DMS 273 (cell line): ENCODE data around the gene PRDM16.
"Not testable (repeated sequence)": the region's sequence is repeated elsewhere in the genome, so short reads cannot be mapped to it uniquely, and the experiment has no call there.

Source experiments
- DNase-seq: peaks from one replicate; lab custom pipeline; 2025; ENCODE audit not compliant: unreplicated experiment; lab: John Stamatoyannopoulos, UW

Gene PRDM16

DNA sequence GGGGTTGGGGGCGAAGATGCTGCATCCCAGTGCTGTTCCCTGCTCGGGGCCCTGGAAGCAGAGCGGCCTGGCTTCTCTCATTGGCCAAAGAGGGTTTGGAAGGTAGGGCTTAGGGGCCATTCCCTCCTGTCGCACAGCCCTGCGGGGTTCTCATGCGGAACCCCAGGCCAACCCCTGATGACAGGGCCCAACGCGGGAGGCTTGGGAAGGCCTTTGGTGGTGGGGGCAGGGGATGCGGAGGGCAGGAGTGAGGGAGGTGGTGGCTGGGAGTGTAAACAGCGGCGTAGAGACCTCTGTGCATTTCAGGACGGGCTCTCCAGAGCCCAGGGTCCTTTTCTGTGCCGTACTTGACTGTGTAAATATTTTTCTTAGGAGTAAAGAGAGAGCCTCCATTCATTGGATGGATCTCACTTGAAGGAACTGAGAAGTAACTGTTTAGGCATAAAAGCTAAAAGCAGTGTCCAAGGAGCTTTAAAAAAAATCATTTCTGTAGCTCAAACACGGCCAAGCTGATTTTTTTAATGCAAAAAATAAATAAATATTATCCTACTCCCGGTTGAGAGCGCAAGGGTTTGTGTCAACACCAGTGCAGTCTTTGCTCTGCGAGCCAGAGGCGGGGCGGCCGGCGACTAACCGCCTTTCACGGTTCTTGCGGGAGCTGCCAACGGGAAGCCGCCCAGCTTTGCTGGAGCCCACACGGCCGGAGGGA, 169.1 kb downstream of the PRDM16 start:
- no peak for DNase-seq

DNA sequence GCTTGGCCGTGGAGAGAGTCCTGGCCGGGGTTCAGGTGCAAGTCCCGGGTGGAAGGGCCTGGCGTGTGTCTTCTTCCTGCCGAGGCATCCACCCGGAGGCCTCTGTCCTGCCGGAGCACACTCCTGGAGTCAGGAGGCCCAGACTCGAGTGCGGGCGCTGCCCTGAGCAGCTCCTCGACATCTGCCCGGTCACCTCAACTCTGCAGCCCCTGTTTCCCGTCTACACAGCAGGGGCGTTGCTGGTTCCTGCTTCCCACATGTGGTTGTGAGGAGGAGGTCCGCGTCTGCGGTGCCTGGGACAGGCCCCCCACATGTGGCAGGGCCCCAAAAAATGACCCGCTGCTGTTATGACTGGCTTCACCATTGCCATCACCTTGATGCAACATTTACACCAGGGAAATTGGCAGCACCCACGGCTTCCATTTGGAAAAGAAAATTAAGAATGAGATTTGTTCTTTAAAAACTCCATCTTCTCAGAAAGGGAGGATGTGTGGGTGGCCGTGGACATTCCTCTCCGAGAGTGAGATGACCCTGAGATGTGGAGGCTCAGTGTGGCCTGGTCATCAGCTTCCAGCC, 169.8 kb downstream of the PRDM16 start:
- DNase-seq: no peak

- DNase-seq: not testable (repeated sequence)
These were observed 171.0 kb downstream of the PRDM16 start for GRCh38 chr1:3239991-3240390.

DNA sequence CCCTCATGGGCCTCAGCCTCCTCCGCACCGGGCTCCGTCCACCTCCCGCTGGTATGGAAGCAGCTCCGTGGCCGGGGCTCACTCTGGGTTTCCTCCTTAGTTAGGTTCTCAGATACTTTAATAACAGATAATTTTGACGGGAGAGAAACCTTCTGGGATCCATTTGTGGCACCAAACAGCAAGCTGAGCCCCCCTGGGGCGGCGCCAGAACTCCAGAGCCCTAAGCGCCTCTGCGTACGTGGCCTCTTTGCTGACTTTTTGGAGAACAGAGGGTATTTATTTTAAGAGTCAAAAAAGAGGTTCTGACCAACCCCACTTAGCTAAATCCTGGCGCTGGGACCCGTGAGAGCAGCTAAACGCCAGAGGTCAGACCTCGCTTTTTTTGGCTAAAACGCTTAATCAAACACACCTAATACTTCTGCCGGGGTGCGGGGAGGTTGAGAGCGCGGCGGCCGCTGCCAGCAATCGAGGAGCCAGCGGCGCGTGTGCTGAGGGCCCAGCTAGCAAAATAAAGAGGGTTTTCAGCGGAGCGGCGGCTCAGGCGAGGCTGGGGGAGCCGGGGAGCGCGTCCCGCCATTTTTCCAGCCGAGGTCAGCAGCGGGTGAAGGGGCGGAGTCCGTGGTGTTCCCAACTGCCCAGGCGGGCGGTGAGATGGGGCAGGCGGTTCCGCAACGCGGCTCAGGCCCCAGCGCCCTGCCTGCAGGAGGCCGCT, 171.7 kb downstream of the PRDM16 start:
- DNase-seq: no peak

DNA sequence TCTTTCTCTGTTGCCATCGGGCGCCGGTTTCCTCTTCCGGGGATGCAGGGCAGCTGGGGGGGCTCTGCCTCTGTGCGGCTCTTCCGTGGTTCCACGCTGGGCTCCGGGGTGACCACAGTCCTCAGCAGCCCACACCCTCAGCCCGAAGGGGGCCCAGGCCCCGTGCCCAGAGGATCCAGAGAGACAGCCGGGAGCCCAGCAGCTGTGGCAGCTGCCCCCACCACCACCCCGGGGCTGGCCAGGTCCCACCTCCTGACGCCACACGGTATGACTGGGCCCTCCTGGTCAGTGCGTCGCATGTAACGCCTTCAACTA, 172.2 kb downstream of the PRDM16 start:
- no peak for DNase-seq

DNA sequence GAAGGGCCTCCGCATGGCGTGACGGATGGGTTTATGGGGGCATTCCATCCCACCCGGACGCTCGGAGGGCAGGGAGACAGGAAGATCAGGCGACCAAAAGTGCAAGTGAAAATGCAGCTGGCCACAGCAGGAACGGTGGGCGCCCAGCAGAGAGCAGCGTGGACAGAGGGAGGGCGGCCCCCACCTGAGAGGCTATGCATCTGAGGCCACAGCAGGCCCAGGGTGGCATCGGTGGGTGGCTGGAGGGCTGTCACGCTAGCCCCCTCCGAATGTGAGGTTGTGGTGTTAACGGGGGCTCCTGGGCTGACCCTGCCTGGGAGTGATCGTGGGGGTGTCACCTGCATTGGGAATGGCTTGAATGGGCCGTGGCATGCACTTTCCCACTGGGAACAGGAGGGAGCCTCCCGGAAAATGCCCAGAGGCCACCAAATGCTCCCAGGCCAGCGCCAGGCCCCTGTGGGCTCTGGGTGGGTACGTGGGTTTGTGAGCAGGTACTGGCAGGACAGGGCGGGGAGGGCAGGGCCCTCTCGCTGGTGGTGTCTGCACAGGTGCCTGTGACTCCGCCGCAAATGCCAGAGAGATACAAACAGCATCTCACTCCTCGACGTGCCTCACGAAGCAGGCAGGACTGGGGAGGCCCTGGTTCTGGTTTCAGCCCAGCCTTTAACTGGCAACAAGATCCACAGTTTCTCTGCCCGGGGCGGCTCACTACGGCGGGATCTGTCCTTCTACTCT, 172.8 kb downstream of the PRDM16 start:
- DNase-seq: no peak

GRCh38 chr1:3242408-3243260, 173.6 kb downstream of the PRDM16 start:
- DNase-seq: no peak

GRCh38 chr1:3243304-3243703, 174.3 kb downstream of the PRDM16 start:
- DNase-seq: no peak

DNA sequence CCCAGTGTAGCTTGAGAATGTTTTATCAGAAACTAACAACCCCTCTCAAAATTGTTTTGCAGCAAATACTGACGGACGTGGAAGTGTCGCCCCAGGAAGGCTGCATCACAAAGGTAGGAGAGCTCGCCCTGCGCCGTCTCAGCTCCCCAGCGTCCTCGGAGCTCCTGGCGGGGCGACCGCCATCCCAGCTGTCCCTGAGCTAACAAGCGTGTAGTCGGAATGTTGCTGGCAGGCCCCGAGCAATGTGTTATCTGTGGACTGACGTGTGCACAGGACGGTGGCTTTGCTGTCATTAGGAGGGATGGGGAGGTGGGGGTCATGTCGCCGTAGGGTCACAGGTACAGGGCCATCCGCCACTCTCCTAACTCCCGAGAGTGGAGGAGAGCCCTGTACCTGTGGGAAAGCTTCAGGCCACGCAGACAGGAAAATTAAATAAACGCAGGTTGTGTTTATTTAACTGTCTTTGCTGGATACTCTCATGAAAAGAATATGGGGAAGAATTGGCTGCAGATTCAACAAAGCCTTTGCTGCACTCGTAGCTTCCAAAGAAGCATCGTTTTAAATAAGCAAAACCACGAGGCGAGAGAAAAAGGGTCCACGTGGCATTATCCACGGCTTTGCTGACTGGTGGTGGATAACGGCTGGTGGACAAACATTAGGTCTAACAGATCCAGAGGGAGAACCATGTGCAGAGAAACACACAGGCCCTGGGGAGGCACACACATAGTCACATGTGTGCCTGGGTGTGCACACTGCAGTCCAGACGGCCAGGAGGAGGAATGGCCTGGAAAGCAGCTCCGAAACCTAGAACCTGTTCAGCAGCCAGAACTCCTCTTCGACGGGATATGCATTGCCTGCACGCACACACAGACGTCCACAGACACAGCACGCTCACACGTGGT, 175.3 kb downstream of the PRDM16 start:
- DNase-seq: no peak

- DNase-seq: no peak
These were observed 175.9 kb downstream of the PRDM16 start for GRCh38 chr1:3244927-3245315.

GRCh38 chr1:3245344-3245743, 176.3 kb downstream of the PRDM16 start:
- DNase-seq: no peak

DNA sequence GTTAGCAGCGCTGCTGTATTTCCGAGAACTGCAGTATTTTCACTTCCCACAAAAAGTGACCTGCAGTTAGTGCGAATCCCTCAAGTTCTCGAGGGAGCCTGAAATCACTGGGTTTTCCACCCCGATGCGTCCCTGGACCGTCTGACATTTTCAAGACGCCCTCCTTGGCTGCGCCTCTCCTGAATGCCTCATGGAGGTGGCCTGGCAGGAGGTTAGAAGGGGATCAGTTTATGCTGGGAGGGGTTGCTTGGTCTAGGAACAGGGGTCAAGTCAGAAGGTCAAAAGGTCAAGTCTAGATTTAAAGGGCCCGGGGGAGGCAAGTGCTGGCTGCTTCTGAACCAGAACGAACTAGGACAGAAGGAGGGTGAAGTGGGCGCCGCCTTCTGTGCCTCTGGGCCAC, 176.8 kb downstream of the PRDM16 start:
- no peak for DNase-seq

DNA sequence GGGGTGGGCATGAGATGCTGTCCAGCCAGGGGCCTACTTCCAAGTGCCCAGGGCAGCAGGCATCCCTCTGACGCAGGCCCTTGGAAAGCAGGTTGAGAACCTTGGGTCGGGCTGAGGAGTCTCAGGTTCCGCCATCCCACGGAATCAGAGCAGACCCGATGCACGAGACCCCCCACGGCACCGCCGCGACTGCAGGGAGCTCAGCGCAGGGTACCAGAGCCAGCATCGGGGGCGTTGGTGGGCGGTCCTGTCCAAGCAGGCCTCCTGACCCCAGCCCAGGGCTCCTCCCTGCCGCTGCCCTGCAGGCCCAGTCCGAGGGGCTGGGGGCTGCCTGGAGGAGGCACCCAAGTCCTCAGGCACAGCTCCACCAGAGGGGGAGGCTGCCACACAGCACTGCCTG, 177.2 kb downstream of the PRDM16 start:
- no peak for DNase-seq

DNA sequence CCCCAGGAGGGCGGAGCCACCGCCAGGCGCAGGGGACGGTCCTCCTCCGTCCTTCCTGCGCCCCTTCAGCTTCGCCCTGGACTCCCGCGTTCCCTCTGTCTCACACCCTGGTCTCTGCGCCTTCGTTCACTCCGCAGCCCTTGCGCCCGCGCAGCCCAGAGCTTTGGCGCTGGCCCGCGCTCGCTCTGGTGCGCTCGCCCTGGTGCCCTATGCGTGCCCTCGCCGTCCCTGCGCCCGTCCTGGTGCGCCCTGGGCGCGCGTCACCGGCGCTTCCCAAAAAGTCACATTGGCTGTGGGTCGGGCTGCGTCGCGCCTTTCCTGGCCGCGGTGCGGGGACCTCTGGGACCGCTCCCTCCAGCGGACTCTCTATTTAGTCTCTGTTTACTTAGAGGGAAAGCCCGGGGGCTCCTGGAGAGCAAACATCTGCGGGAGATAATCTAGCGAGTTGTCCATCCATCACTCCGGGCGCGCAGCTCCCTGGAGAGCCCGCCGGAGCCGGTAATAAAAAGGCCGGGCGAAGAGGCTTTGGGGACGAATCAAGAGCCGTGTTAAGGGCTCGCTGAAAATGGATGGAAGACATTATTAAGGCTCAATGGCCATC, 178.6 kb downstream of the PRDM16 start:
- DNase-seq: no peak

DNA sequence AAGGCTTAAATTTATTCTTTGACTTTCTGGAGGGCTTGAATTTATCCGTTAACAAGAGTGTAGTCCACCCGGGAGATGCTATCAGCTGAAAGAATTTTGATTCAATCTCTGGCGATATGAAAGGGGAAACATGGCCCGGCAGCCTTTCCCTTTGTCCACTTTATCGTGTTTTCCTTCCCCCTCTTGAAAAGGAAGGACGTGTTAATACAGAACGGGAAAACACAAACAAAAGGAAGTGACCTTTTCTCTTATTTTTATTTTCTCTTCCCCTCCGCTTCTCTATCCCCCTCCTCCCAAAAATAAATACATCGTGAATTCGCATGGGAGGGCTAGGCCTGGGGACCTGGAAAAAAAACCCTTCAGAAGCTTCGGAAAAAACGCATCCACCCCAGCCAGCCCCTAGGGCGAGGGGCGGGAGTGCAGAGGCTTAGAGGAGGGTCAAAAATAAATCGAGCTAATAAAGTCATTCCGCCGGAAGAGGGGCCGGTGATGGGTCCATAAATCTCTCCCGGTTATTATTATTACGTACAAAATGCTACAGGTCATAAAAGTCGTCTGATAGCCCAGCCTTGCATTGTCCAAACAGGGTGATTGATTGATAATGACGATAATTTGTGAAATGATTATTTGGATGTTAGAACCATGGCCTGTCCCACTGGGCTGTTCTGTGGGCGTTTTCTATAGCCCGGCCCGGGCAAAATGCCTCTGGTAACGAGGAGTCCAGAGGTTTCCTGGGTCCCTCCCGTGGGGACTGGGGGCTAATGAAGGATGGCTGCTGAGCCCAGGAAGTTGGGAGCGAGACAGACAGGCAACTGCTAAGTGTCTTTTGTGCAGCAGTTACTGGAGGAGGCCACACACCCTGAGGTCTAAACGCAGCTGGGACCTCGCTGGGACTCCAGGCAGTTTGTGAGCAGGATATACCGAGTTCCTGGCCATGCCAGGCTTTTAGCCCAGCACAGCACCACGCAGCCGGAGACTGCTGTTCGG, 179.4 kb downstream of the PRDM16 start:
- no peak for DNase-seq

GRCh38 chr1:3249231-3249630, 180.2 kb downstream of the PRDM16 start:
- no peak for DNase-seq

- no peak for DNase-seq
These were observed 180.9 kb downstream of the PRDM16 start for GRCh38 chr1:3249631-3250501.
